Measurements from ENCODE around the gene CD200R1. TPM values are rescaled to one million over a fixed set of nuclear protein-coding genes. Genes with fewer than 3 reads are reported as not detected.

The CD200R1 gene
- total RNA-seq, 2 donors from 2014 or later = 0.37 to 0.83 TPM

- Histone ChIP-seq H3K4me1 (no peaks in the 10 kb centered on the region), H3K27me3 (no peaks in the 10 kb centered on the region), H3K9me3 (no peaks in the 10 kb centered on the region), H3K36me3 (no peaks in the 10 kb centered on the region), H3K27ac (no peak overlapping the region), H3K4me3 (no peak overlapping the region)
- no peak for TF ChIP-seq CTCF (IDR thresholded peaks at IDR 0.05)
- DNase-seq (ENCODE audit: low spot score) = no peak
These were observed 1.4 kb downstream of the CD200R1 start for GRCh38 chr3:112973325-112974177.

DNA sequence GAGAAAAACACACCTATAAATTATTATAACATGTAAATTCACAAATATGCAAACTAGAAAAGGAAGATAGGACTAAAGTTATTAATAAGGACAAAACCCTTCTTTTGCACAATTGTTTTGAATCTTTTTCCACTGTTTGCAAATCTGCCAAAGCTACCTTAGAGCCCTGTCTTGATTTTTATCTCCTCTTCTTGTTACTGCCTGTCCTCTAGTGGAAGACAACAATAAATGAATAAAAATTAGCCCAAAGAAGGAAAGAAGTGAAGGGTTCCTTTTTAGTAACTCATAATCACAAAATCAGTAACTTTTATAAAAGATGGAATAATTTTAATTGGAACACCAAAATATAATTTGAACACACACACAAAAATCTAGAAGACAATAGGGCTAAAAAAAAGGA lies 2.7 kb downstream of the CD200R1 start:
- TF ChIP-seq CTCF (IDR thresholded peaks at IDR 0.05) = no peak

GRCh38 chr3:112967828-112968227 lies 7.1 kb downstream of the CD200R1 start:
- Histone ChIP-seq H3K36me3 (no peaks in the 10 kb centered on the region), H3K4me1 (no peaks in the 10 kb centered on the region), H3K9me3 (no peaks in the 10 kb centered on the region), H3K27ac (no peak overlapping the region), H3K4me3 (no peak overlapping the region), H3K27me3 (no peaks in the 10 kb centered on the region)
- no peak for TF ChIP-seq CTCF (IDR thresholded peaks at IDR 0.05)
- no peak for DNase-seq (ENCODE audit: low spot score)

More for the DNA sequence above, 2.7 kb downstream of the CD200R1 start:
- Histone ChIP-seq H3K27ac (no peak overlapping the region), H3K4me3 (no peak overlapping the region), H3K27me3 (no peaks in the 10 kb centered on the region), H3K4me1 (no peaks in the 10 kb centered on the region), H3K36me3 (no peaks in the 10 kb centered on the region), H3K9me3 (no peaks in the 10 kb centered on the region)
- DNase-seq (ENCODE audit: low spot score) = no peak

GRCh38 chr3:112967425-112967824 lies 7.5 kb downstream of the CD200R1 start:
- no peak overlapping the region for H3K4me3 ChIP-seq
- no peaks in the 10 kb centered on the region for H3K4me1 ChIP-seq
- H3K27ac ChIP-seq = no peak overlapping the region
- no peak for DNase-seq (ENCODE audit: low spot score)
- no peaks in the 10 kb centered on the region for H3K27me3 ChIP-seq
- no peaks in the 10 kb centered on the region for H3K36me3 ChIP-seq
- H3K9me3 ChIP-seq = no peaks in the 10 kb centered on the region
- no peak for TF ChIP-seq CTCF (IDR thresholded peaks at IDR 0.05)

DNA sequence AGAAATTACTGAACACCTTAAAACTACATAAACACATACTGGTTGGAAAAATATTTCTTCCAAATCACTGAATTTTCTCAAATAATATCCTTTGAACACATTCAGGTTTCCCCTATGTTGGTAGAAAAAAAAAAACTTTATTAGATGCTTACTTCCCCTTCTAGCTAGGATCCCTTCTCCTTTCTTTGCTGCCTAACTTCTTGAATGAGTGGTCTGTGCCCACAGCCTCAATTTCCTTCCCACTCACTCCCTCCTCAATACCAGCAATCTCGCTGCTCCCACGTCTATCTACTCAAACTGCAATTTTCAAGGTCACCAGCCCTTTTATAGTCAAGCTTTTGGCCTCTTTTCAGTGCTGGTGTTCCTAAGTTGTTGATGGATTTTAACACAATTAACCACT lies 8.3 kb downstream of the CD200R1 start:
- Histone ChIP-seq H3K36me3 (no peaks in the 10 kb centered on the region), H3K27me3 (no peaks in the 10 kb centered on the region), H3K9me3 (no peaks in the 10 kb centered on the region), H3K4me1 (no peaks in the 10 kb centered on the region), H3K27ac (no peak overlapping the region), H3K4me3 (no peak overlapping the region)
- no peak for DNase-seq (ENCODE audit: low spot score)
- TF ChIP-seq CTCF (IDR thresholded peaks at IDR 0.05) = no peak

- no peaks in the 10 kb centered on the region for H3K9me3 ChIP-seq
- H3K4me1 ChIP-seq = no peaks in the 10 kb centered on the region
- no peaks in the 10 kb centered on the region for H3K27me3 ChIP-seq
- H3K27ac ChIP-seq = no peak overlapping the region
- DNase-seq (ENCODE audit: low spot score) = no peak
- TF ChIP-seq CTCF (IDR thresholded peaks at IDR 0.05) = no peak
- no peaks in the 10 kb centered on the region for H3K36me3 ChIP-seq
- H3K4me3 ChIP-seq = no peak overlapping the region
These were observed 9.2 kb downstream of the CD200R1 start for GRCh38 chr3:112965656-112966055.

Measured in right atrium auricular region (tissue), 2 donors.